ENCODE results near the gene TBC1D24. TPM values are rescaled to one million over a fixed set of nuclear protein-coding genes. Genes with fewer than 3 reads are reported as not detected.

TBC1D24 gene
- polyA plus RNA-seq, 3 donors, result 0.76 to 5.9 (median 2.1) TPM

DNA sequence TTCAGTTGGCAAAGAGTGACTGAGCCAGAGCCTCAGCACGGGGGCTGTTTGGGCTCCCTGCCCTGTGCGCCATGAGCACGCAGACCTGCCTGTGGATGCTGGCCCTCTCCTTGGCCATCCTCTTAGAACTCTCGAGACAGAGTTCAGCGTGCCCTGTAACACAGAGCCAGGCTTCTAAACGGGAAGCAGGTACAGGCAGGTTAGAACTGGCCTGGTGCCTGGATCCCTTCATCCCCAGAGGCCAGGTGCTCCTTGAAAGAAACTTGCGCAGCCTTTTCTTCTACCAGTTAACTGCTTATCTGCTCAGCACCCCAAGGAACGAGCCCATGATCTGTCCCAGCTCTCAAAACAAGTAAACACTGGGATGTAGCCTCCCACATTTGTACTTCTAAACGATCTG is 38.8 kb upstream of the TBC1D24 start:
- no peak for DNase-seq
- no peak overlapping the region for H3K4me2 ChIP-seq (replicated peaks; ENCODE audit: extremely low read depth, low read length, poor library complexity, severe bottlenecking)
- H3K27ac Mint-ChIP-seq, result peak overlapping the region in 1 of 7 donors; percentile 14
- WGBS (ENCODE audit: insufficient coverage), result 98% methylated on average over 7 of the region's 9 CpGs
- H2AFZ ChIP-seq (ENCODE audit: insufficient read depth, low read depth, low read length, poor library complexity, severe bottlenecking), result no peak overlapping the region
- TF ChIP-seq, protein P1, sequence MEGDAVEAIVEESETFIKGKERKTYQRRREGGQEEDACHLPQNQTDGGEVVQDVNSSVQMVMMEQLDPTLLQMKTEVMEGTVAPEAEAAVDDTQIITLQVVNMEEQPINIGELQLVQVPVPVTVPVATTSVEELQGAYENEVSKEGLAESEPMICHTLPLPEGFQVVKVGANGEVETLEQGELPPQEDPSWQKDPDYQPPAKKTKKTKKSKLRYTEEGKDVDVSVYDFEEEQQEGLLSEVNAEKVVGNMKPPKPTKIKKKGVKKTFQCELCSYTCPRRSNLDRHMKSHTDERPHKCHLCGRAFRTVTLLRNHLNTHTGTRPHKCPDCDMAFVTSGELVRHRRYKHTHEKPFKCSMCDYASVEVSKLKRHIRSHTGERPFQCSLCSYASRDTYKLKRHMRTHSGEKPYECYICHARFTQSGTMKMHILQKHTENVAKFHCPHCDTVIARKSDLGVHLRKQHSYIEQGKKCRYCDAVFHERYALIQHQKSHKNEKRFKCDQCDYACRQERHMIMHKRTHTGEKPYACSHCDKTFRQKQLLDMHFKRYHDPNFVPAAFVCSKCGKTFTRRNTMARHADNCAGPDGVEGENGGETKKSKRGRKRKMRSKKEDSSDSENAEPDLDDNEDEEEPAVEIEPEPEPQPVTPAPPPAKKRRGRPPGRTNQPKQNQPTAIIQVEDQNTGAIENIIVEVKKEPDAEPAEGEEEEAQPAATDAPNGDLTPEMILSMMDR (IDR thresholded peaks at IDR 0.05), result no peak
- no peak overlapping the region for H3K4me3 Mint-ChIP-seq
- H3K4me3 ChIP-seq (replicated peaks in 1 of 3; ENCODE audit: low read depth in 2 of 3, low read length in 3 of 3), result no peak overlapping the region
- no peaks in the 10 kb centered on the region for H3K27me3 ChIP-seq (ENCODE audit: control insufficient read depth in 2 of 2, insufficient read depth in 2 of 2, low read length in 2 of 2)
- peaks cover 0 to 1% of the 10 kb centered on the region in 2 donors for H3K4me1 ChIP-seq (ENCODE audit: control insufficient read depth in 1 of 2, insufficient read depth in 2 of 2, low read length in 2 of 2)
- peaks cover 57 to 78% of the 10 kb centered on the region in 2 donors for H3K36me3 Mint-ChIP-seq
- H3K9me3 ChIP-seq (replicated peaks in 1 of 2; ENCODE audit: control insufficient read depth in 1 of 2, insufficient read depth in 1 of 2, low read length in 2 of 2), result no peaks in the 10 kb centered on the region
- peaks cover 1% of the 10 kb centered on the region for H3K4me1 Mint-ChIP-seq
- no peak overlapping the region for H3K9ac ChIP-seq (ENCODE audit: insufficient read depth, low read length, poor library complexity, severe bottlenecking)
- peaks cover 34 to 70% of the 10 kb centered on the region in 2 donors for H3K36me3 ChIP-seq (replicated peaks in 1 of 2; ENCODE audit: control insufficient read depth in 1 of 2, insufficient read depth in 2 of 2, low read length in 2 of 2)
- no peaks in the 10 kb centered on the region for H3K9me3 Mint-ChIP-seq
- H3K27me3 Mint-ChIP-seq (ENCODE audit: low read depth in 3 of 3), result no peaks in the 10 kb centered on the region
- H4K20me1 ChIP-seq (ENCODE audit: insufficient read depth, low read length), result no peaks in the 10 kb centered on the region
- H3K79me2 ChIP-seq (ENCODE audit: insufficient read depth, low read length), result peaks cover 36% of the 10 kb centered on the region
- intact Hi-C loops (cut with micrococcal nuclease), result loop anchor here in 1 of 2 donors (10.0 kb wide), 1 partner anchor 69 kb away; no protein-coding TSS in a partner anchor
- no peak overlapping the region for H3K27ac ChIP-seq (ENCODE audit: low read depth in 1 of 2, low read length in 2 of 2)

- Histone ChIP-seq H3K79me2 (ENCODE audit: insufficient read depth, low read length) (peaks cover 25% of the 10 kb centered on the region), H3K4me1 (ENCODE audit: control insufficient read depth in 1 of 2, insufficient read depth in 2 of 2, low read length in 2 of 2) (no peaks in the 10 kb centered on the region), H3K4me2 (replicated peaks; ENCODE audit: extremely low read depth, low read length, poor library complexity, severe bottlenecking) (no peak overlapping the region), H3K4me3 (replicated peaks in 1 of 3; ENCODE audit: low read depth in 2 of 3, low read length in 3 of 3) (no peak overlapping the region), H2AFZ (ENCODE audit: insufficient read depth, low read depth, low read length, poor library complexity, severe bottlenecking) (no peak overlapping the region), H3K36me3 (replicated peaks in 1 of 2; ENCODE audit: control insufficient read depth in 1 of 2, insufficient read depth in 2 of 2, low read length in 2 of 2) (peaks cover 34 to 72% of the 10 kb centered on the region in 2 donors), H3K9me3 (replicated peaks in 1 of 2; ENCODE audit: control insufficient read depth in 1 of 2, insufficient read depth in 1 of 2, low read length in 2 of 2) (no peaks in the 10 kb centered on the region), H4K20me1 (ENCODE audit: insufficient read depth, low read length) (no peaks in the 10 kb centered on the region), H3K27me3 (ENCODE audit: control insufficient read depth in 2 of 2, insufficient read depth in 2 of 2, low read length in 2 of 2) (no peaks in the 10 kb centered on the region), H3K9ac (ENCODE audit: insufficient read depth, low read length, poor library complexity, severe bottlenecking) (no peak overlapping the region), H3K27ac (ENCODE audit: low read depth in 1 of 2, low read length in 2 of 2) (no peak overlapping the region)
- intact Hi-C loops (cut with micrococcal nuclease), result loop anchor here in 1 of 2 donors (10.0 kb wide), 1 partner anchor 68 kb away; no protein-coding TSS in a partner anchor
- H3K4me3 Mint-ChIP-seq, result no peak overlapping the region
- TF ChIP-seq, protein P1 (IDR thresholded peaks at IDR 0.05), result no peak
- no peak for DNase-seq
- no peaks in the 10 kb centered on the region for H3K27me3 Mint-ChIP-seq (ENCODE audit: low read depth in 3 of 3)
- 94% methylated on average over 22 of the region's 24 CpGs for WGBS (ENCODE audit: insufficient coverage)
- peak overlapping the region in 2 of 7 donors; percentile 5 to 25 for H3K27ac Mint-ChIP-seq
- H3K9me3 Mint-ChIP-seq, result no peaks in the 10 kb centered on the region
- peaks cover 58 to 81% of the 10 kb centered on the region in 2 donors for H3K36me3 Mint-ChIP-seq
- H3K4me1 Mint-ChIP-seq, result no peaks in the 10 kb centered on the region
Measured at GRCh38 chr16:2437032-2437790, 37.7 kb upstream of the TBC1D24 start.
